NB4 (cell line): ENCODE results near the gene KCNJ11.

Experiments used
- TF ChIP-seq, protein P1 (sequence below): IDR thresholded peaks from one replicate; pipeline ENCODE4 v1.5.1; 2012; ENCODE audit warnings: low read depth, low read length
- TF ChIP-seq, protein P2 (sequence below): IDR thresholded peaks from 2 replicates; pipeline ENCODE4 v1.6.1; 2011; ENCODE audit warnings: low read depth, low read length

- TF ChIP-seq, protein P1, sequence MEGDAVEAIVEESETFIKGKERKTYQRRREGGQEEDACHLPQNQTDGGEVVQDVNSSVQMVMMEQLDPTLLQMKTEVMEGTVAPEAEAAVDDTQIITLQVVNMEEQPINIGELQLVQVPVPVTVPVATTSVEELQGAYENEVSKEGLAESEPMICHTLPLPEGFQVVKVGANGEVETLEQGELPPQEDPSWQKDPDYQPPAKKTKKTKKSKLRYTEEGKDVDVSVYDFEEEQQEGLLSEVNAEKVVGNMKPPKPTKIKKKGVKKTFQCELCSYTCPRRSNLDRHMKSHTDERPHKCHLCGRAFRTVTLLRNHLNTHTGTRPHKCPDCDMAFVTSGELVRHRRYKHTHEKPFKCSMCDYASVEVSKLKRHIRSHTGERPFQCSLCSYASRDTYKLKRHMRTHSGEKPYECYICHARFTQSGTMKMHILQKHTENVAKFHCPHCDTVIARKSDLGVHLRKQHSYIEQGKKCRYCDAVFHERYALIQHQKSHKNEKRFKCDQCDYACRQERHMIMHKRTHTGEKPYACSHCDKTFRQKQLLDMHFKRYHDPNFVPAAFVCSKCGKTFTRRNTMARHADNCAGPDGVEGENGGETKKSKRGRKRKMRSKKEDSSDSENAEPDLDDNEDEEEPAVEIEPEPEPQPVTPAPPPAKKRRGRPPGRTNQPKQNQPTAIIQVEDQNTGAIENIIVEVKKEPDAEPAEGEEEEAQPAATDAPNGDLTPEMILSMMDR, result no peak
- TF ChIP-seq, protein P2, sequence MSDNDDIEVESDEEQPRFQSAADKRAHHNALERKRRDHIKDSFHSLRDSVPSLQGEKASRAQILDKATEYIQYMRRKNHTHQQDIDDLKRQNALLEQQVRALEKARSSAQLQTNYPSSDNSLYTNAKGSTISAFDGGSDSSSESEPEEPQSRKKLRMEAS, result no peak
Measured at GRCh38 chr11:17428261-17428660, 39.8 kb upstream of the KCNJ11 start.
